Dermis microvascular lymphatic vessel endothelial cell (primary cell): Measurements from ENCODE around the gene C9. TPM values are rescaled to one million over a fixed set of nuclear protein-coding genes. Genes with fewer than 3 reads are reported as not detected.
"Not testable (repeated sequence)": the region's sequence is repeated elsewhere in the genome, so short reads cannot be mapped to it uniquely, and the experiment has no call there.

Source experiments
- DNase-seq, 2 donors: peaks; one replicate each; pipeline versions ENCODE4 v3.0.0 to v3.0.0-alpha.2; 2010; ENCODE audit warnings: low read depth in 2 of 2
- total RNA-seq: library from RNA; depleted of rRNA; stranded (reverse); fragments of >200 nt; gene quantifications from 2 replicates; pipeline ENCODE4 v1.2.1, GENCODE V29; 2014

The C9 gene
- under 0.01 and 0.25 TPM in 2 replicates for total RNA-seq

DNA sequence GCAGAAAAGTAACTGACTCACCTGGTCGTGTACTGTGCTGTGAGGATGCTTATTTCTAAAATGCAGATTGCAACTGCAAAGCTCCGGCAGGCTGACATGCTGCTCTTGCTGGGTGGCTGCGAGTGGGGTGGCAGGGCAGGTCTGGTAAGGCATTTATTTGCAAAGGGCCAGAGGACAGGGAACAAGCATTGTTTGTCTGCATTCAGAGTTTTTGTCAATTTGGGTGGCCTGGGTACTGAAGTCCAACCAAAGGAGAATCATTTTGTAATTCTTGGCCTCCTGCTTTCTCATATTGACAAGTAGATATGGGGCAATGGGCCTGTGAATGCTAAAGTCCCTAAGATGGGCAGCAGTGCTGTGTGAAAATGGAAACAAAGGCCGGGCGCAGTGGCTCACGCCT, at the start of gene C9:
Gene C9, minus strand, starts transcription at position 129 of the 400 bp plus-strand sequence. Its CDS starts 31 bp downstream, at position 98.
- no peak for DNase-seq

DNA sequence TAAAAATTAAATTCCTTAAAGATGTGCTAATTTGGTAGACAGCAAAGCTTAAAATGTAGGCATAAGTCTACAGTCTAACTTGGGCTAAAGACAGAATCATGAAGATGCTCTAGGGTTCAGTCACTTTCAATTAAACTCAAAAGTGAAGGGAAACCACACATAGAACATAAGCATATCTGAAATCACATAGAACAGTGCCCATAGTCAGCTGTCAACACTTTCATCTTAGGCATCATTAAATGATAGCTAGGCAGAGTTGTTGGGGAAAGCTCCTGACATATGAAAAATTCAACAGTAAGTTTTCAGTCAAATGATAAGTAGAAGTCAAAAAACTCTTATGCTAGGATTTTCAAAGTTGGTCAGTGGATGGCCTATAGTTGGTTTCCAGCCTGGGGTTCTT, 49.5 kb upstream of the C9 start:
- no peak for DNase-seq

DNA sequence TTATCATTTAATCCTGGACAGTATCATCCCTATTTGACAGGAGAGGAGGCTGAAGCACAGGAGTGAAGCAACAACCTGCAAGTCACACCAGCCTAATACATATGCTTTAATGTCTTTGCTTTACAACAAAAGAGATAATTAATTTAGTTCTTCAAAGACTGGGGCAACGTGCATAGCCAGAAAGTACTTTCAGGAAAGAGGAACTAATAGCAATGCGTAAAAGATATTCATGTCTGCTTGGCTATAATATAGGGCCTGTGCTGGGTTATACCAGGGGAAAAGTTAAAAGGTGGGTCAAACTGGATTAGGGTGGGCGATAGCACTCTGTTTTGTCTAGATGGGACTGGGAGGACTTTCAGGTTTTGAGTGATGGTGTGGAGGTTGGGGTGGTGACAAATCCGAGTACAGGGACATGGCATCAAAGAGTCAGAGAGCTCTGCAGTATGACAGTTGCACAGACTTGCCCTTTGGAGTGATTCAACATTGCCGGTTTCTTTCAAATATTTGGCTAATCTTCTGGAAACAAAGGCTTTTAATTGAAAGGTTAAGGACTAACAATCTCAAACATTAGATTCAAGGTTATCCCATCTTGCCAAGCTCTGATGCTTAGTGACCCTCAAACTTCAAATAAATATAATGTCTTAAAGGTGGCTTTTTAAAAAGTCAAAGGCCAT, 48.6 kb upstream of the C9 start:
- DNase-seq: no peak

- no peak for DNase-seq
Measured at GRCh38 chr5:39411985-39412384, 47.7 kb upstream of the C9 start.

GRCh38 chr5:39411061-39411460, 46.8 kb upstream of the C9 start:
- peak in 1 of 2 donors; percentile 84 for DNase-seq

DNA sequence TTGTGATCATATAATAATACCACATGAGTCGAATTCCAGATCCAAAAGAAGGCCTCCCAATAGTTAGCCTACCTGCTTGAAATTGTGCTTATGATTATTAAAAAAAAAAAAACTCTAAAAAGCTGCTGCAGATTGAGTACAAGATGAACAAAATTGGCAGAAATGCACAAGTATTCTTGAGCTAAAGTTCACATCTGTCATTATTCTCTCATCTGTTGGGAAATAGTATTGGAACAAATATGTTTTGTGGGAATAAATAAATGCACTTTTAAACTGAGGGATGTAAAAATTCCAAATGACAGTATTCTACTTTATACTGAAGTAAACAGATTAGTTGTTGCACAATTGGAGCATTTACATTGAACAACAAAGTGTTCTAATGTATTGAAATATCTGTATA, 44.7 kb upstream of the C9 start:
- no peak for DNase-seq

DNA sequence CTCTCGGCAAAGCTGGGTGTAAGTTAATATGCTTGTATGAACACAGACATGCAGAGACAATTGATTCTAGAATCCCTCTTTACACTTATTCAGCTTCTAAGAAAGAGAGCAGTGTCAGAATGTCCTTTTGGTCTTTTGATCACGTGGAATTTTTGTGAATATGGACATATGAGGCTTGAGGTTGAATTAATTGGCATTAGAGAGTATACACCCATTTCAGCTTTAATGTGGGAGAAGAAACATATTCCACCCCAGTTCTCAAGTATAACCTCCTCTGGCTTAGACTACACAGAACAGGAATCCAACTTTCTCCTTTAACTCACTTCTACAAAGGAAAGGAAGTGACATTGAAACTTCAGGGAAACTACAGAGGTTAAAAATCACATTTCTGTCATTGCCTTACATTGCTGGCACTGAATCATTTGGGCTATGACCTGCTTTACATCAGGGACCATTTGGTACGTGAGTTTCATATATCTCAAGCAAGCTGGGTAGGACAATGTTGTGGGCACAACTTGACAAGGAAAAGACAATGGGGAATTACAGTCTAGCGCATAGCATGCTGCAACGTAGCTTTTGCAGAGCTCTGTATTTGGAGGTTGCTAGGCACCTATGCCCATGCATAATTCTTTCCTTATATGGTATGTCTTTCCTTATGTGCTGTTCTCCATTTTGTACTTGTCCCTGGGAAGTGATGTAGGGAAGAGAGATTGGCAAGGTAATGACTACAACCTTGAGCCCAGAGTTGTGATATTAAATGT, 41.0 kb upstream of the C9 start:
- no peak for DNase-seq

- DNase-seq: not testable (repeated sequence)
Measured at GRCh38 chr5:39403761-39404160, 39.5 kb upstream of the C9 start.

DNA sequence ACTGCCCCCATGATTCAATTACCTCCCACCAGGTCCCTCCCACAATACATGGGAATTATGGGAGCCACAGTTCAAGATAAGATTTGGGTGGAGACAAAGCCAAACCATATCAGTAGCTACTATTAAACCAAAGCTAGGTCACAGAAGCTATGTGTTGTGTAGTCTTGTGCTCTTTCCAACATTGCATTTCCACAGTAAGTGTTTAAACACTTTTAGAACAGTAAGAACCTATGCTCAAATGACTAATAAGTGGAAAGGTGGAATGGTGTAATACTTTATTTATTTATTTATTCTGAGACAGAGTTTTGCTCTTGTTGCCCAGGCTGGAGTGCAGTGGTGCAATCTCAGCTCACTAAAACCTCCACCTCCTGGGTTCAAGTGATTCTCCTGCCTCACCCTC, 37.8 kb upstream of the C9 start:
- DNase-seq: not testable (repeated sequence)

- DNase-seq: no peak
Measured at GRCh38 chr5:39400713-39401578, 36.7 kb upstream of the C9 start.

GRCh38 chr5:39399135-39400036, 35.1 kb upstream of the C9 start:
- DNase-seq: peak in 1 of 2 donors; percentile 80

- DNase-seq: no peak
Measured at GRCh38 chr5:39396843-39397242, 32.5 kb upstream of the C9 start.

- no peak for DNase-seq
Measured at GRCh38 chr5:39395521-39395920, 31.2 kb upstream of the C9 start.

GRCh38 chr5:39394946-39395345, 30.7 kb upstream of the C9 start:
- DNase-seq: peak; percentile 88 to 89

- no peak for DNase-seq
Measured at GRCh38 chr5:39390945-39391344, 26.6 kb upstream of the C9 start.

- no peak for DNase-seq
Measured at GRCh38 chr5:39387293-39387692, 23.0 kb upstream of the C9 start.

DNA sequence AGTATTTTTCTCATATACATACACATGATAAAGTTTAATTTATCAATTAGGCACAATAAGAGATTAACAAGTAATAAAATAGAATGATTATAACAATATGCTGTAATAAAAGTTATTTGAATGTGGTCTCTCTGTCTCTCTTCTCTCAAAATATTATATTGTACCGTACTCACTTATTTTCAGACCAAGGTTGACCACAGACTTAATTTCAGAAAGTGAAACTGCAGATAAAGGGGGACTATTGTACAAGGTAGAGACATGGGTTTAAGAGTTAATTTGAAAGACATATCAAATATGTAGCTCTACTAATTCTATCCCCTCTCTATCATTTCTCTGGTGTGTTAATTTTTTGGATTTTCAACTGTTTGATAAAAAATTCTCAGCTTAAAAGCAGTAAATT, 20.0 kb upstream of the C9 start:
- DNase-seq: no peak

GRCh38 chr5:39381376-39381775, 17.1 kb upstream of the C9 start:
- DNase-seq: no peak

DNA sequence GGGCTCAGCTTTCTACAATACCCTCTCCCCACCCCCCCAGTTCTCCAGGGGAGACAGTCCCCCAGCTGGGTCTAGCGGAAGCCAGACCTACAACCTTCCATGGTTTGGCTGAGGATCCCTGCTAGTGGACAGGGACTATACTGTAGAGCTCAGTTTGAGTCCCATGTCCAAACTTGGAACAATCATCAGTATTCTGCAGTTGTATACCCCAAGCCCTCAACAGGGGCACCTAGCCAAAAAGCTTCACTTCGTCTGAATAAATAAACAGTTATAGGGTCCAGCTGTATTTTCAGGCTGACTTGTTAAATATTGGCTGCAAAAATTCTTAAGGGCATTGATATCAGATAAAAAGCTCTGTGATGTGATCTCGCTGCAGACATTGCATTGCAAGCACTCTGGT, 15.4 kb upstream of the C9 start:
- DNase-seq: no peak

GRCh38 chr5:39377613-39378012, 13.3 kb upstream of the C9 start:
- DNase-seq: no peak

DNA sequence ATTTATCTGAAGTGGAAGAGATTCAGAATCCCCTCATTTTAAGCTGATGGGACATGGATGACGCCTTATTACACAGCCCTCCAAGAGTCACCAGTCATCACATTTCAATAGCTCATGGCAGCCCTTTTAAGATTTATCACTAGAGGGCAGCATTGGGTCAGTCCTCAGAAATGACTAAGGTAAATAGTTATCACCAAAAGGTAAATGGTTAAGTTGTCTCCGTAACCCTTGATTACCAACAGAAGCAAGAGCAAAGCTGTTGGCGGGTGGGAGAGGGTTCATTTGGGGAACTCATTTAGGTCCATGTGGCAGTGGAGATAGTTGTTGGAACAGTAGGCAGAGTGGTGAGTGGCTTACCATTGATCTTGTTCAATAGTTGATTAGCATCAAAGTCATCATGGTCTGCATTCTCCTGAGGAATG, 12.0 kb upstream of the C9 start:
- peak; percentile 43 to 66 for DNase-seq
